22Rv1 (cell line): ENCODE data around the gene TBPL2.
"Not testable (repeated sequence)": the region's sequence is repeated elsewhere in the genome, so short reads cannot be mapped to it uniquely, and the experiment has no call there.

ENCODE experiments used
- H3K27ac ChIP-seq: fragments of 450-650 bp; 2 replicates; pipeline ENCODE4 v1.5.1; 2017
- CTCF ChIP-seq: fragments of 450-650 bp; IDR thresholded peaks from 2 replicates; pipeline ENCODE4 v1.5.1; 2017; ENCODE audit warnings: mild to moderate bottlenecking
- ZFX ChIP-seq: fragments of 450-650 bp; IDR thresholded peaks from 2 replicates; pipeline ENCODE4 v1.6.1; 2017; ENCODE audit warnings: antibody characterized with exemption, borderline replicate concordance

Gene TBPL2

GRCh38 chr14:55440385-55440784 lies at the start of gene TBPL2:
TSS of gene TBPL2 (minus strand) at chr14:55440616. CDS start at chr14:55440449, 167 bp downstream.
- TF ChIP-seq ZFX (no peak), CTCF (no peak)
- H3K27ac ChIP-seq = no peak within 1 kb of the TSS

- no peak overlapping the region for H3K27ac ChIP-seq
- TF ChIP-seq ZFX (no peak), CTCF (no peak)
These were observed 47.8 kb upstream of the TBPL2 start for GRCh38 chr14:55488204-55488603.

GRCh38 chr14:55482936-55483605 lies 42.7 kb upstream of the TBPL2 start:
- H3K27ac ChIP-seq = no peak overlapping the region
- TF ChIP-seq ZFX = no peak

GRCh38 chr14:55481769-55482168 lies 41.4 kb upstream of the TBPL2 start:
- TF ChIP-seq ZFX = no peak
- TF ChIP-seq CTCF = no peak
- no peak overlapping the region for H3K27ac ChIP-seq

- no peak overlapping the region for H3K27ac ChIP-seq
- TF ChIP-seq ZFX (no peak), CTCF (no peak)
These were observed 37.3 kb upstream of the TBPL2 start for GRCh38 chr14:55477680-55478079.

GRCh38 chr14:55476448-55476847 lies 36.0 kb upstream of the TBPL2 start:
- not testable (repeated sequence) for H3K27ac ChIP-seq

GRCh38 chr14:55473786-55474185 lies 33.4 kb upstream of the TBPL2 start:
- no peak overlapping the region for H3K27ac ChIP-seq
- TF ChIP-seq ZFX (no peak), CTCF (no peak)

- TF ChIP-seq CTCF = no peak
- no peak for TF ChIP-seq ZFX
These were observed 29.6 kb upstream of the TBPL2 start for GRCh38 chr14:55470025-55470424.

More at GRCh38 chr14:55470025-55470424, 29.6 kb upstream of the TBPL2 start:
- no peak overlapping the region for H3K27ac ChIP-seq
